ENCODE results near the gene SALL1.

The SALL1 gene

DNA sequence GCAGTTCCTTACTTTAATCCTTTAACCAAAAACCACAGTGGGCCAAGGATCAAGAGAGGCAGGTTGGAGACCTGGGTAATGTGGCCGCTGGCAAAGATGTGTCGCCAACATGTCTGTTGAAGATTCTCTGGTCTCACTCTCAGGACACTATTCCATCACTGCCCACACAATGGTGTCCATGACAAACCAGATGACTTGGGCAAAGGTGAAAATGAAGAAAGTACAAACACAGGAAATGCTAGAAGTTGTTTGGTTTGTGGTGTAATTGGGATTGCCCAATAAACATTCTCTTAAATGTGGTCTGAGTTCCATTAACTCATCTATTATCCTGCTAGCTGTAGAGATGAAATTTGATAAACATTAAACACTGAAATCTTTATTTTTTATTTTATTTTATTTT, 43.3 kb downstream of the SALL1 start:
- no peak for DNase-seq

DNA sequence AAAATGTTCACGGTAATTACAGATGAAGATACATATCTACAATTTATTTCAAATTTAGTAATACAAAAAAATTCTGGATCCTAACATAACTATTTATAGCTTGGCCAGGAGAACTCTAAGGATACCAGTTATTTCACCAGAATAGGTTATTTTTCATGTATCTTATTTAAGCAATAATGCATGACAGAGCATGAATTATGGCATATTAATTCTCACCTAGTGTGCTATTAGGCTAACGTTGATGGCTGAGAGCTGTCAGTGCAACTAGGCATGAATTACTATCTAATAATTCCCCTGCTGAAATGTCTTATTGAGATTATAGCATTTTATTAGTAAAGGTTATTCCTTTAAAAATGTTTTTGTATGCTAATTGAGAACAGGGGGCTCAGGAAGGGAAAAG, 44.5 kb downstream of the SALL1 start:
- no peak for DNase-seq

DNA sequence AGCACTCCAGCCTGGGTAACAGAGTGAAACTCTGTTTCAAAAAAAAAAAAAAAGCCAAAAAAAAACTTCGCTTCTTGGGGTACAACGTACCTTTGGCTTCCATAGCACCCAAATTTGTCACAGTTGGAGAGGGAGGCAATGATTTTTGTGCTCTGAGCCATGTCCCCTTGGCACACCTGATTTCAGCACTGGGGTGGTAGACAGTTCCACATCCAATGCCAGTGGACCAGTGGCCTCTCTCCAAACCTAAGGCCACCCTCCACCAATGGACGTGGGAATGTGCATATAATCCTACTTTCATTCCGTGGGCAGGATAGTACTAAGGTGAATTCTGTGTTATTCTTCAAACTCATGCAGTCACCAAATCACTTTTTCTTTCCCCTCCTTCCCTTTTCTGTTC, 47.5 kb downstream of the SALL1 start:
- no peak for DNase-seq

DNA sequence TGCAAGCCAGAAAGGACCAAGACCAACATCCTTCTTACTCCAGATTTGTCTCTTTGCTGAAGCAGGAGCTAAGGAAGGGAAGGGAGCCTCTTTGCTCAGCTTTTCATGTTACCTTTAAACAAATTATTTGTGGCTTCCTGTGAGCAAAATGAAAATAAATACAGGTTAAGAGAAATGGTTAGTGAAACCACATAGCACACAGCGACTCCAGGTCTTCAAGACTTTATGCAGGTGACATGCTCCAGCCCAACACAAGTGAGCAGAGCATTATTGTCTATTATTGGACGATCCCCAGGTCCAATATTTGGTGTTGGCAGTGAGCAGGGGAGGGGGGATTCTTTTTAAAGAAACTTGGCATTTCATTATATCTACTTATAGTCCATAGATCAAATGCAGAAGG, 53.3 kb downstream of the SALL1 start:
- DNase-seq, result no peak

DNA sequence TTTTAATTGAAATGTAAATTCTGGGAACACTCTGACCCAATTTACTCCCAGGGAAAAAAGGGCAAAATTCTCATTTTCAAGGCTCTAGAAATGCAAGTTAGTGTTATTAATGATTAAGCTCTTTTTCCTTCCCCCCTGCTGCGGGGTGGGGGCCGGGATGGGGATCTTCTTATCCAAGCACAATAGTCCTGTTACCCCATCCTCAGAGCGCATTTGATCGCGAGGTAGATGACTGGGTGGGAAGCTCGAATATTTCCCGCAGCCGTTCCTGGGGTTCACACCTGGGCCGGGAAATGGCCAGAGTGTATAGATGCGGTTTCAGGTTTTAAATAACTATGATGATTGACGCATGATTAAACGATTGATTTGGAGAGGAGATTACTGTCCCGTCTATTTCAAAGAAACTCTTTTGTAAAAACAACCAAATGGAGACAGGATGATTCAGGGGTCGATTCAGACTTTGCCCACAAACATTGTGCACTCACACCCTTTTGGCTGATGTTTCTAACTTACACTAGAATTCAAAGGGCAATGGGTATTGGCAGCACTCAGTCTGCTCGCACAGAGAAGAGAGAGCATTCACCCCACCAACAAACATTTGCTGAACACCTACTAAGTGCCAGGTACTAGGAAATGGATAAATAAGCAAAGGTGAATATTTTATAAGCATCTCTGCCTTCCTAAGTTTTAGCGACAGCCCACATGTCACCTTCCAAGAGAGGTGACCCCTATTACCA, 55.0 kb downstream of the SALL1 start:
- no peak for DNase-seq

DNA sequence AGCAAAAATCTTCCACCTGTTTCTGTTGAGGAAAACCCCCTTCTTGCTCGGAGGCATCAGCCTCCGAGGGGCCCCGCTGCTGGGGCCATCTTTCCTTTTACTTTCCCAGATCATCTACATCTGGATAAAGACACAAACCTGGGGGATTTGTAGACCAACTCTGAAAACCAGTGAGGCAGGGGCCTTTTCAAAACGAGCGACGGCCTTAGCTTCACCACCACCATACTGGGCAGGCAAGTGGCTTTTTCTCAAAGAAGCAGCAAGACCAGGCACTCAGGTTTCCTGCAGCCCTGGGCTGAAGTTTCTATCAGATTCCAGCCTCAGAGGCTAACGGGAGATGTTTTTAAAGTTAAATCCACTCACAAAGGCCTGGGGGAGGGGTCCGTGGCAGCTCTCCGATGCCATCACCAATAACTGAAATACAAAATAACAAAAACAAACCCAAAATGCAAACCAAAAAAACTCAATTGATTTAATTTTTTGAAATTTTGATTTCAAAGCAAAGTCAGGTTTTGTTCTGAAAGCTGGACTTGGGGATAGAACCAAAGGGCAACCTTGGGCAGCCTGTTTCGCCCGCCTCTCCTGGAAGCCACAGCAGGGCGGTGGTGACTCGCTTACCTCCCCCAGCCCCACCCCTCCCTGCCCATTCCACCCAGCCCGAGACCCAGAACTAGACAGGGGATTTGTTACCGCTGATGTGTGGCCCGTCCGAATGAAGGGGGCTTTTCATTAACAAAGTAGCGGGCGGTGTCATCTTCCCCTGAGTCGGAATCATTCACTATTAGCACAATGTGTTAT, 55.8 kb downstream of the SALL1 start:
- DNase-seq, result no peak

DNA sequence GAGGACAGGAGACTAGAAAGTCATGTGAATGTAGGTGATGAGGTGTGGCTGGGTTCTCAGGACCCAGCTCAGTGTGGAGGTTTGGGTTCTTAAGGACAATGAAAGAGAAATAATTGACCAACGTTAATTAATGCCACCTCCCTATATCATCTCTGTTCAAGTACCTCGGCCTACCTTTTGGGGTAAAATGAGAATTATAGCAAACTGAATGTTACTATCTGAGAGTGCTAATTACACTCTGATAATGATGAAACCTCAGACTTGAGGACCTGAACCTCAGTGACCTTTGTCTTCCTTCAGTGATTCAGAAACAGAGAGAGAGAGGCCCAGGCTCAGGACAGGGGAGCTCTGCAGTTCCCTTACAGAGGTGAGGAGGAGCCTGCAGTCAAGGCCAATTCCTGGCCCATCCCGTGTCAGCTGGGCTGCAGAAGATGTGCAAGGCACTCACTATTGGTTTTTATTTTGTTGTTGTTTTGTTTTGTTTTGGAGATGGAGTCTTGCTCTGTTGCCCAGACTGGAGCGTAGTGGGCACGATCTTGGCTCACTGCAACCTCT, 57.3 kb downstream of the SALL1 start:
- no peak for DNase-seq

Measured in activated CD4-positive, CD25-positive, alpha-beta regulatory T cell treated with anti-CD3 and anti-CD28 coated beads, Interleukin-2, amount 50 U/mL, for 72 hours (primary cell).